DND-41 (cell line): ENCODE results near the gene TAS1R2.

Experiments
- ATAC-seq: fragments of 200-7000 bp; cut with Tn5 transposase; 3 replicates; pipeline ENCODE4 v1.9.1; 2021; ENCODE audit warnings: low read depth; ENCODE audit not compliant: insufficient read depth
- DNase-seq: peaks from one replicate; pipeline ENCODE4 v3.0.0-alpha.2; 2020
- H2AFZ ChIP-seq: 2 replicates; pipeline ENCODE4 v1.6.0; 2012; ENCODE audit warnings: low read depth, low read length
- H3K27ac ChIP-seq: 2 replicates; pipeline ENCODE4 v1.5.1; 2012; ENCODE audit warnings: low read length, inconsistent platforms
- H3K27me3 ChIP-seq: fragments of 200-600 bp; sonication (generic); 2 replicates; pipeline ENCODE4 v1.6.0; 2012; ENCODE audit warnings: low read length, mild to moderate bottlenecking, inconsistent platforms; ENCODE audit not compliant: insufficient read depth, poor library complexity
- H3K36me3 ChIP-seq: 2 replicates; pipeline ENCODE4 v1.5.1; 2012; ENCODE audit warnings: low read length, inconsistent platforms; ENCODE audit not compliant: insufficient read depth
- H3K4me1 ChIP-seq: 2 replicates; pipeline ENCODE4 v1.5.1; 2012; ENCODE audit warnings: mild to moderate bottlenecking, low read length; ENCODE audit not compliant: insufficient read depth
- H3K4me2 ChIP-seq: 2 replicates; pipeline ENCODE4 v1.6.0; 2012; ENCODE audit warnings: mild to moderate bottlenecking, moderate library complexity, low read length, inconsistent platforms; ENCODE audit not compliant: insufficient read depth
- H3K4me3 ChIP-seq, 2 experiments: fragments of 200-600 bp in 1 of 2; shearing (Covaris generic) in 1 of 2; 2 replicates each; pipeline ENCODE4 v1.5.1; 2012 to 2016; ENCODE audit warnings: inconsistent platforms in 2 of 2, low read length in 2 of 2, mild to moderate bottlenecking in 2 of 2, low read depth in 1 of 2, moderate library complexity in 1 of 2
- H3K79me2 ChIP-seq: 2 replicates; pipeline ENCODE4 v1.6.0; 2012; ENCODE audit warnings: low read length, inconsistent platforms; ENCODE audit not compliant: insufficient read depth
- H3K9ac ChIP-seq: 2 replicates; pipeline ENCODE4 v1.6.0; 2012; ENCODE audit warnings: low read depth, mild to moderate bottlenecking, inconsistent platforms, low read length, moderate library complexity
- H3K9me3 ChIP-seq: 2 replicates; pipeline ENCODE4 v1.5.1; 2012; ENCODE audit warnings: low read length, moderate library complexity, mild to moderate bottlenecking, inconsistent platforms; ENCODE audit not compliant: insufficient read depth, severe bottlenecking
- H4K20me1 ChIP-seq: 2 replicates; pipeline ENCODE4 v1.6.0; 2012; ENCODE audit warnings: low read length; ENCODE audit not compliant: insufficient read depth
- CTCF ChIP-seq: IDR thresholded peaks from 2 replicates; pipeline ENCODE4 v1.5.1; 2012; ENCODE audit warnings: borderline replicate concordance, low read length, moderate library complexity, mild to moderate bottlenecking; ENCODE audit not compliant: poor library complexity, severe bottlenecking; ENCODE audit errors: extremely low read depth
- EZH2 ChIP-seq: IDR thresholded peaks from 3 replicates; pipeline ENCODE4 v1.6.1; 2012; ENCODE audit warnings: borderline replicate concordance, low read depth, mild to moderate bottlenecking, moderate library complexity, low read length, inconsistent platforms; ENCODE audit not compliant: severe bottlenecking

TAS1R2 gene

GRCh38 chr1:18868801-18869424, 9.5 kb upstream of the TAS1R2 start:
- no peaks in the 10 kb centered on the region for H3K27me3 ChIP-seq
- H3K4me2 ChIP-seq: no peak overlapping the region
- no peak for DNase-seq
- no peak overlapping the region for H2AFZ ChIP-seq
- H3K9me3 ChIP-seq: no peaks in the 10 kb centered on the region
- TF ChIP-seq CTCF: no peak
- TF ChIP-seq EZH2: no peak
- no peaks in the 10 kb centered on the region; the same call in 1 of the 2 replicates for H4K20me1 ChIP-seq
- H3K27ac ChIP-seq: no peak overlapping the region
- H3K4me1 ChIP-seq: no peaks in the 10 kb centered on the region
- no peak overlapping the region for H3K4me3 ChIP-seq
- H3K9ac ChIP-seq: no peak overlapping the region
- no peaks in the 10 kb centered on the region for H3K36me3 ChIP-seq
- no peak for ATAC-seq
- no peaks in the 10 kb centered on the region for H3K79me2 ChIP-seq

GRCh38 chr1:18868354-18868753, 8.9 kb upstream of the TAS1R2 start:
- Histone ChIP-seq H3K79me2 (no peaks in the 10 kb centered on the region), H2AFZ (no peak overlapping the region), H3K4me3 (no peak overlapping the region), H3K36me3 (no peaks in the 10 kb centered on the region), H3K9me3 (no peaks in the 10 kb centered on the region), H3K4me2 (no peak overlapping the region), H3K27ac (no peak overlapping the region), H4K20me1 (no peaks in the 10 kb centered on the region; the same call in 1 of the 2 replicates), H3K27me3 (no peaks in the 10 kb centered on the region), H3K9ac (no peak overlapping the region), H3K4me1 (no peaks in the 10 kb centered on the region)
- no peak for DNase-seq
- no peak for TF ChIP-seq EZH2
- TF ChIP-seq CTCF: no peak
- ATAC-seq: no peak

- DNase-seq (no peak), ATAC-seq (no peak)
- H3K9me3 ChIP-seq: no peaks in the 10 kb centered on the region
- no peak overlapping the region for H2AFZ ChIP-seq
- no peaks in the 10 kb centered on the region for H3K27me3 ChIP-seq
- H3K9ac ChIP-seq: no peak overlapping the region
- no peaks in the 10 kb centered on the region for H3K36me3 ChIP-seq
- no peaks in the 10 kb centered on the region for H3K79me2 ChIP-seq
- TF ChIP-seq EZH2 (no peak), CTCF (no peak)
- no peaks in the 10 kb centered on the region for H3K4me1 ChIP-seq
- H3K27ac ChIP-seq: no peak overlapping the region
- no peaks in the 10 kb centered on the region for H4K20me1 ChIP-seq
- H3K4me2 ChIP-seq: no peak overlapping the region
- H3K4me3 ChIP-seq: no peak overlapping the region
Measured at GRCh38 chr1:18866846-18867245, 7.4 kb upstream of the TAS1R2 start.
